ENCODE measurements around the gene STRBP.

The STRBP gene

DNA sequence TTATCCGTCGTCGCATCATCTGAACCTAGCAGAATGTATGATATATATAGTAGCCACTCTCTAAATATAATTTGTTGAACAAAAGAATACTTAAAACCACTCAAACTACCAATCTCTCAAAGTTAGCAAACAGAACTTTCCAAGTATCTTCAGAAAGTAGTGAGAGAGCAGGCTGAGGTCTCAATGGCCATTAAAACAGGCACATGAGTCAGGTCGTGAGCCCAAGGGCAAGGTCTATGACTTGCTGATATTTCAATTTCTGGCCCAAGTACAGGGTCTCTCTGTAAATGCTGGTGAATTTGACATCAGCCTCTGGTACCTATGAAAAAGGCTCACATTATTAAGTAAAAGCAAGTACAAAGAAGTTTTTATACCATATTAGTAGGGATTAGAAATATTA is 139.8 kb downstream of the STRBP start:
- DNase-seq (ENCODE audit: low read depth), result no peak

DNA sequence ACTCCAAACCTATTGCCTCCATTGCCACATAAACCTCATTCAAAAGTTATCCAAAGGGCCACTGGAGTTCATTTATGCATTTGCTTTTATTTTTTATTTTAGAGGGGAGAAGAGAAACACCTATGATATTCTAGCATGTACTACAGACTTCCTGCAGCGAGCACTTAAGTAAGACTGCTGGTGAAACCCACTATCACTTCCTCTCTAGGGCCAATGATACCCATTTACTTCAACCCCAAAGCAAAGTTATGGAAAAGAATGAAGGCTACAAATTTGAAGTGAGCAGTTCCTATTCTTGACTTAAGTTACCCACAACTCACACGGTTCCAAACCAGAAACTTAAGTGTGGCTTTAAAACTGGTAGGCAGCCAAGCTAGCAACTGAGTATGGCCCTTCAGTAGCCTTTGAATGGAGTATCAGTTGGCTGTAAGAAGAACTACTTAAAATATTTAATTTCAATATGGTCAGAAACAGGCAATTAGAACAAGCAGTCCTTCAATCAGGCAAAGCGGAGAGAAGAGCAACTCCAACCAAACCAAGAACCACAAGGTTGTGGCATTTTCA is 140.8 kb downstream of the STRBP start:
- no peak for DNase-seq (ENCODE audit: low read depth)

DNA sequence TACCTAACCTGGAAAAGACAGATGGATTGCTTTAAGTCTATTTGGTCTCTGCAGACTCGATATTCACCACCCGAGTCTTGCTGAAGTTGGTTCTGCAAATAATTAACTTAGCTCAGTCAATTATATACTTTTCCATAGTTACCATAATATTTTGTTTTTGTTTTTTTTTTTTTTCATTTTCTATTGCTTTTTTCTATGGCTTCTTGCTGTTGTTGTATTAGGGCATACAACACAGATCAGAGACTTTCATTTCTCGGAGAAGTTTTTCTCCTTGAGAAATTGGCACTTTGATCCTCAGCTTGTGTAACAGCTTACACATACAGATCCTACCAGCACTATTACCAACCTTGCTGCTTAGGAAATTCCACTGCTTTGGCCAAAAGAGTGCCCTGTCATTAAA is 146.9 kb downstream of the STRBP start:
- no peak for DNase-seq (ENCODE audit: low read depth)

DNA sequence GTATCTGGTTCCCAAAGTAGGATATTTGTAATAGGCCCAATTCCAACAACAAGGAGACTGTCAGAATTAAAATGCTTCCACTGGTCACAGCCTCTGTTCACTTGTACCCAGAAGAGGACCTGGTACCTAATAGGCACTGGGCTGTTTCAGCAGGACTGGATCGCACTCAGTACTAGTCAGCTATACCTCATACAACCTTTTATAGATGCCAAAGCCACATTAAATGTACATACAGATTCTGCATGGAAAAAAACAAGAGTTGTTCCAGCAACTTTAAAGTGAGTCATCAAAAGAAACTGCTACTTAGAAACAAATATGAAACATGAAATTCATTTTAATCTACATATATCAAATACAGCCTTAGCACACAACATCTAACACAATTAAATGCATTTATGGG is 147.4 kb downstream of the STRBP start:
- no peak for DNase-seq (ENCODE audit: low read depth)

DNA sequence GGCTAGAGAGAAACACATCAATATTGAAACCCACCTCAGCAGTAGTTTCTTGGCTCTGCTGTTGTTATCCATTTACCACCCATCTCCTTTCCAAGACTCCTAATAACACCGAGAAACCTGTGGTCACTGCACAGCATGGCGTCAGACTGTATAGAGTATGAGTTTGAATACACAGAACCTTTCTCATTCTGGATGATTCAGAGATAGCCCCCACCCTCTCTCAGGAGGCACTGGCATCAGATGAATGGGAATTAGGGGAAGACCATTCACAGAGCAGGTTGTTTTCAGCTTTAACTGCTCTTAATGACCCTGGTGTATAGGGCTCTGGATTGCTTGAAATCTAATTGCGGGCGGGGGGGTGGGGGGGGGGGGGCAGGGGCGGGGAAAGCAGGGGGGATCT is 148.3 kb downstream of the STRBP start:
- no peak for DNase-seq (ENCODE audit: low read depth)

DNA sequence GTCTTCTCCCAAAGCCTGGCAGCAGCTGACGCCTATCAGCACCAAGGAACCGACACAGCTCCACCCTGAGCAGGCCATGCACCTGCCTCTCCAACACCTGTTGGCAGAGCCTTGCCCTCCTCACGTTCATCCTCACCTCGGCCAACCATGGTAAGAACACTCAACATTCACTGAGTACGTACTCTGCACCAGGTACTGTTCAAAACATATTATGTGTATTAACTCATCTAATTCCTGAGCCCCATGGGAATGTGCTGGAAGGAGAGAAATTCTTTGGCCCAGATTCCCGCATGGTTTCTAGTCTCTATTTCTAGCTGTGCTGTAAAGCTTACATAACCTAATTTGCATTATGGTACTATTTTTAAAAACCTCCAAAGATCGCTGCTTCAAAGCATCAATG is 148.8 kb downstream of the STRBP start:
- DNase-seq (ENCODE audit: low read depth), result no peak

DNA sequence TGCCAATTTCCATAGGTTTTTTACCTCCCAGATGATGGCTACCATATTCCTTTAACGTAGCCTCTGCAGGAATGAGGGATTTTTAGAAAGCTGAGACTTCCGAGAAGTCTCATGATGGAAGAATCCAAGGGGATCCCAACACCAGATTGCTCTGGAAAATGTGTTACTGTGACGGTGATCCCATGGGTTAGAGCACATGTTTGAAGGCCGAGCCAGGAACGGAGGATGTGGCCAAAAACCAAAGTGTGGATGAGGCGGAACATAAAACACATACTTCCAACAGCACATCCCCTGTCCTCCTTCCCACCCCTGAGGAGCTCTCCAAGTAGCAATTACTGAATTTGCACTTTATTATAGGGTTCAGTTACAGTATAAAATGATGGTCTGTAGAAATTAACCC is 152.3 kb downstream of the STRBP start:
- DNase-seq (ENCODE audit: low read depth), result no peak

DNA sequence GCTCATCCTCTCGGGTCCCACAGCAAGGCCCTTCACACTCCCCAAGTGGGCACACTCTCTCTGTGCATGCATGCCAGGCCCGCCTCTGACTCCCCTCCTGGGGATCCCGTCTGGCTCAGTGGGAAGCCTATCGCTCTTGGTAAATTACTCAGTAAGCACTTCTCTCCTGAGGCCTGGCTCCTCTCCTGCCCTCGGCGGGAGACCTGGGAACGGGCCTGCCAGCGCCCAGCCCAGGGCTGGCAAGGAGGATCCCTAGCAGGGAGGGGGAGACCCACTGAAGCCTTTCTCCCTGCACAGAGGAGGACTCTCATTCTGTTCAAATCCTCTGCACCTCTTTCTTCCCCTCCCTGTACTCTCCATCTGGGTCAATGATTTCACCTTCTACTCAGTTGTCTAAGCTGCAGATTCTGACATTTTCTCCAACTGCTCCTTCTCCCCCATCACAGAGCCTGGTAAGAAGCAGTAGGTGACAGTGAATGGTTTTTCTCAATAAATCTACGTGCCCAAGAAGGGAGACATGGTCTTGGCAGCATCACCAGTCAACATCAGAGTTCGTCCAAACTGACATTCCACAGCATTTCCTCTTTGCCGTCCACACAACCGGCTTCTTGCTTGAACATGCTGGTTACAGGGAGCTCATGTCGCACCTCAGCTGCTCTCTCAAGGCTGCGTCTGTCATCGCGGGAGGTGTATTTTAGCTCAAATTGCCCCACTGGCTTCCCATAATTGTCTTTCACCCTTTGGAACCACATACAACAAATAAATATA is 153.1 kb downstream of the STRBP start:
- no peak for DNase-seq (ENCODE audit: low read depth)

DNA sequence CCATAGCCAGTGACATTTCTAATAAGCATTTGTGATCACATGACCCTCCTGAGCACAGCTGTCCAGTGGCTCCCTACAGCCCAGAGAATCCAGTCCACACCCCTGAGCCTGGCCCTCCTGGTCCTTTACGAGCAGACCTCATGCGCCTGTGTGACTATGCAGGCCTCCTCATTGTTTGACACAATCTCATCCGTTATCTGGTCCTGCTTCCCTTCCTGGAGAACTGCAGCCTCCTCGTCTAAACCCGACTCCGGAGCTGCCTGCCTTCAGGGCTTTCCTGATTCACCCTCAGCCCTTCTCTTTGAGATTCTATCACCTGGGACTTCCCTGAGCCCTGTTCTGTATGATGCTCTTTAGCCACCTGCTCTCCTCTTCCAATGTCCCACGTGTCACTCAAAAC is 155.2 kb downstream of the STRBP start:
- DNase-seq (ENCODE audit: low read depth), result no peak

DNA sequence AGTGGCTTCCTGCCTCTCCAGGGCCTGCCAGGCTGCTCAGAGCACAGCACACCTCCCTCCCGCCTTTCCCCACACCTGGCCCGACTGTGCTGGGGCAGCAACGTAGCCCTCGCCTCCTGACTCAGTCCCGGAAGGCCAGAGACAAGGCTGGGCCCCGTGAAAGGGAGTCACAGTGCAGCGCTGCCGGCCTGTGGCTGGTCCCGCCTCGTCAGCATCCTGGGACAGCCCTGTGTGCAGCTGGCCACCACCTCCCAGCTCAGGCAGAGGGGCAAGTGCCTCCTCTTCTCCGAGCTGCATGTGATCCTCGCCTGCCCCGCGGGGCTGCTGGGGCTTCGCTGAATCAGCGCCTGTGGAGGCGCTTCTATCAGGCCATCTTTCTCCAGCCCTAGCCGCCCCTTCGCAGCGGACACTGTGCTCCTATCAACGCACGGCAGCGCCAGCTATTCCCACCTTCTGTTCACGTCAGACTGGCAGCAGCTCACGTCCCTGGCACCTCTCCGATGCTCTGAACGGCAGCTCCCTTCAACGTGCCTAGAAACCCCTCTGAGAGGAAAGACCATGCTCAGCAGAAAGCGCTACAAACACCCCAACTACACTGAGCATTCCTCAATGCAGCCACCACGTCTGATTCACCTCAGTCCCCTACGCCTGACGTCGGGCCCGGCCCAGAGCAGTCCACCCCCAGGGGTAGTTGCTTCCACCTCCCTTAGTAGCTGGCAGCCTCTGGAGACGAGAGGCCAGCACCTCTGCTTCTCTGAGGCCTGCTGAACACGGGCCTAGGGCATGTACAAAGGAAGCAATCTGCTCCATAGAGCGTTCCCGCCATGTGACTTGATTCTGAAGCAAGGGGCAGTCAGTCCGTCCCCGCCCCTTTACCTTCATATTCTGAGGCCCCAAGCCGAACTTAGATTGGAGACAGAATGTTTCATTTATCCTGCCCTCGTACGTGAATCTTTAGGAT is 156.1 kb downstream of the STRBP start:
- DNase-seq (ENCODE audit: low read depth), result no peak

DNA sequence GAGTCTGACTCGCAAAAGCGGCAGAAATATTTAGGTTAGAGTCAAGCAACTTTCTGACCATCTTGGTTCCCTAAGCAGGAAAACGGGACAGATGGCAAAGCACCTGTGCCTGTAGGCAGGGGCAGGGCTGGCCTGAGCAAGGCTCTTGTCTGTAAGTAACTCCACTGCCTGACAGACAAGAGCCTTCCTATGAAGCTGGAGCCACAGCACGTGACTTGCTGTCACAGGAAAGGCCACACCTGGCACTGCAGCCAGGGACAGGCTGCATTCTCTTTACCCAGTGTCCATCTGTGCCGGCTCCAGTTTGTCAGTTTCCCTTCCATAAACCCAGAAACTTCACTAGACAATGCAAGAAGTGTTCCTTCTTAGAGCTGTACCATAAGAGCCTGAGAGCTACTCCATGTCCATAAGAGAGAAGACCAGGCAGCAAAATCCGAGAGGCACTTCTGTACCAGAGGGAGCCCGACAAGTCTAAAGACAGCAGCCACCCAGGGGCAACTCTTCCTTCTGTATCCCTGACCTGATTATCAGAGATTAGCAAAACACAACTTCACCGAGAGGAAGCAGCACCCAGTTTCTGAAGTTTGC is 156.9 kb downstream of the STRBP start:
- no peak for DNase-seq (ENCODE audit: low read depth)

DNA sequence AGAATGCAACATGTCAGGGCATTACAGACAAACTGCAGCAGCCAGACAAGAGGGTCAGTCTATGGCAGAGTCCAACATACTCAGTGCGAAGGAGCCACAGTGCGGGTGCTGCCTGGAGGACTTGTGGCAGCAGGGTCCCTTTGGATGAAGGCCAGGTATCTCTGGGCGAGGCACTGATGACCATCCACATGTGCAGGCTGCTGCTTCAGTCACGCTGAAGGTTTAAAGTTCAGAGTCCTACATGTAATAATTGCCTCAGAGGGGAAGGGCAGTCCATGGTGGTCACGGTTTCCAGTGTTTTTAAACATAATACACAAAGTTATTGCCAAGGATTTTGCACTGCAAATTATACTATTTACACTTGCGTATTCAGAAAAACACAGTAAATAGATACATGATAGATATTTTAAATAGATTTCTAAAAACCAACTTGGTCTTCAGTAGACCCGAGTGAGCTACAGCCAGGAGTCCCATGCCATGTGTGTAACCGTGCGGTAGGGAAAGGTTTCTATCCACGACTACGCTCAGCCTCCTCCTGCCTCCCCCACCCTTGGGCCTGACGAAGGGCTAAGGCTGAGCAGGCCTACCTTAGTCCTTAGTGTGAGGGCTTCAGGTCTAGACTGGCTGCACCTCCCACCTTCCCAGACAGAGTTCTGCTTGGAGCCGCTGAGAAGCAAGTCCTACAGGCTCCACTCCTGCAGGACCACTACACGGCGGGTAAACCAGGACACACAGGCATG is 158.7 kb downstream of the STRBP start:
- DNase-seq (ENCODE audit: low read depth), result no peak

DNA sequence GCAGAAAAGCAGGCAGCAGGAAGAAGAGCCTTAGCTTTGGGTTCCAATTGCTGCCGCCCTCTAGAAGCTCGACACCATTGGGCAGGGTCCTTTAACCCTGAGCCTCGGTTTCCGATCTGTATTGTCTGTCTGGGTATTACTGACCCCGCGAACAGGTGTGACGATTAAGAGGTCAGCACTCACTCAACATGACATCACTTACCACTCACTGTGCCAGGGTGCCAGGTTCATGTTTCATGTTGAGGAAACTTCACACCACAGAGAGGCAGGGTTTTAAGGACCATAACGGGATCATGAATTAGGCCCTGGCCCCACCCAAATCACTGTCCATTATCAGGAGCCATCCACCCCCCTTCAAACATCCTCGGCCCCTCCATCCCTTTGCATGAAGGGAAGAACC is 159.4 kb downstream of the STRBP start:
- DNase-seq (ENCODE audit: low read depth), result no peak

DNA sequence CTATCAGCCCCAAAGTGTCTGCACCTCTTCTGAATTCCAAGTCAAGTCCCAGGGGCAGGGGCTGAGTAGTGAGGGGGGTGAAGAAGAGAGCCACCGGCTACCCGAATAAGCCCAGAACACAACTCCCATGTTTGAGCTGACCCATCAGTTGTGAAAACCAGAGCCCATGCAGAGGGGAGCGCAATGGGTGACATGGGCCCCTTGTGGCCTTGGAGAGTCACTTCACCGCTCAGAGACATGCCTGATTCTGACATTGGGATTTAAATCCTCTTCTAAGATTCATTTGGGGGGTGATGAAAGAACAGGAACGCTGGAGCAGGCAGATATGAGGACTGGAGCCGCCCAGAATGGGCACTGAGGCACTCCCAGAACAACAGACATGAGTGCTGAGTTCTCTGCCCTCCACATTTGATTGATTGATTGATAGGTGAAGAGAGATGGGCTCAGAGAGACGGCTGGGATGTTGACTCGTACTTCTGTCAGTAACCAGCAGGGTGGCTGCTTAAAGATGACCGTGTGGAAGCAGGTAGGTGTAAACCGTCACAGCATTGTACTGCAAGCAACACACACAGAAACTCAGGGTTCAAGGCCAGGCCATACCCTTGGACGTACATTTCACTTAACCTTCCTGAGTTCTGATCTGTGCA is 160.6 kb downstream of the STRBP start:
- DNase-seq (ENCODE audit: low read depth), result no peak

DNA sequence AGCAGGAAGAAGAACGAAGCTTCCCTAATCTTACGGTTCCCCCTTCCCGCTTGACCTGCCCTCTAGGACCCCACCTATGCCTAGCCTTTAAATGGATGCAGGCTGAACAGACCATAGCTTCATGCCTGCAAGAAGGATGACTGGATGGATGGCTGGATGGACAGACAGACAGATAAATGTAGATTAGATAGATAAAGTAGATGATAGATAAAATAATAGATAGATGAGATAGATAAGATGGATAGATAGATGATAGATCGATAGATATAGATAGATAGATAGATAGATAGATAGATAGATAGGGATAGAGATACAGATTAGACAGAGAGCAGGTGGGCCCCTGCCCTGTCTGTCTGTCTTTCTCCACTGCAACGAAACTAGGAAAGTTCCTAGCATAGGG is 162.9 kb downstream of the STRBP start:
- no peak for DNase-seq (ENCODE audit: low read depth)

DNA sequence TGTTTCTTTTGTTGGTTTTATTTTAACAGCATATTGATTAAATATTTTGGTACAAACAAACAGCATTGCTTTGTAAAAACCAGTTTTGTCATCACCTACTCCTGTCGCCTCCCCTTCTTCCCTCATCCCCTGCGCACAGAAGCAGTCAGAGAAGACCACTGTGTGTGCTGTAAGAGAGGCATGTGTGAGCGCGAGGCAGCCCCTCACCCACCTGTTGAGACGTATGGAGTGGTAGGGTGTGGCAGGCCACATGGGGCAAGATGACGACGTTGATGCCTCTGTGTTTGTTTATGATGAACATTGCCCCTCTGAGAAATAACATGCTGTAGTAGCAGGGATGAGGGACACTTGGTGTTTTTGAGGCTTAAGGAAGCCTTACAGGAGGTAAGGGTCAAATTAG is 163.6 kb downstream of the STRBP start:
- DNase-seq (ENCODE audit: low read depth), result no peak

DNA sequence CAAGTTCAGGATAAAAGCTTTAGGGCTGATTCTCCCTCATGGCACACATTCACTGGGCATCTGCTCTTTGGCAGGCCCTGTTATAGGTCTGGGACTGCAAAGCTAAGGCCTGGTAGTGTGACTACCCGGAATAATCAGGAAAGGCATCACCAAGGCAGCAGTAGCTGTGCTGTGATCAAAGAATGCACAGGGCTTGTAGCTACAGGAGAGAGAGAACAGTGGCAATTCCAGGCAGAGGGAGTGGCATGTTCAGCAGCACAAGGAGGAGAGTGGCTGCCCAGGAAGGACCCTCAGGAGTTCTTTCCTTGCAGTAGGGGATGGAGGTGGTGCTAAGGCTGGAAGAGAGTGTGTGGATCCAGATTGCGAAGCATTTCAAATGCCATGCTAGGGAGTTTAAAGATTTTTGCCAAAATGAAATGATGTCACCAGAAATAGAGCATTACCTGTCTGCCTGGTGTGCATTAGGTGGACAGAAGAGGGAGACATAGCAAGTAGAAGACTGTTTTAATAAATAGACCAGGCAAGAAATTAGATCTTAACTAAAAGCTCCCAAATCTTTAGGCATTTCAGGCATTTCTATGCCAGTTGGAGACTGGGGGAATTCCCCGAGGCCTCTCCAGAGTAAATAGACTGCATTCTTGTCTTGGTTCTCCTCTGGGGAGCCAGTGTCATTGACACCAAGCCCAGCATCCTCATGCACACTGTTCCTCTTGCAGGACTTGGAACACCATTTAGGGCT is 165.8 kb downstream of the STRBP start:
- no peak for DNase-seq (ENCODE audit: low read depth)

DNA sequence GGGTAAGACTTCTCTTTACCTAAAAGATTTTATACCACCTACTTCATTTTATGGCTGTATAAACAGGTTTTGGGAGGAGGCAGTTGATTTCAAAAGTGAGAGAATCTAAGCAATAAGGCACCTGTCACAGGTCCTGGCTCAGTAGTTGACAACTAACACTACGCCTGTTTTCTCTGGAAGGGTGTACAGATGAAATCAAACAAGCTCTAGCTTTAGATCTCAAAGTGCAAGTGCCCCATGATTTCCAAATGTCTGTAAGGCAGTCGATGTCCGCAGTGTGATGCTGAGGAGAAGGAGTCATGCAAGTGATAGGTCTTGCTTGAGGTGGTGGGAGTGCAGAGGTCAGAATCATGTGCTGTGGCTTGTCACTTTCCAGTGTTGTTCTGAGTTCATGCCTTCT is 168.8 kb downstream of the STRBP start:
- DNase-seq (ENCODE audit: low read depth), result no peak

DNA sequence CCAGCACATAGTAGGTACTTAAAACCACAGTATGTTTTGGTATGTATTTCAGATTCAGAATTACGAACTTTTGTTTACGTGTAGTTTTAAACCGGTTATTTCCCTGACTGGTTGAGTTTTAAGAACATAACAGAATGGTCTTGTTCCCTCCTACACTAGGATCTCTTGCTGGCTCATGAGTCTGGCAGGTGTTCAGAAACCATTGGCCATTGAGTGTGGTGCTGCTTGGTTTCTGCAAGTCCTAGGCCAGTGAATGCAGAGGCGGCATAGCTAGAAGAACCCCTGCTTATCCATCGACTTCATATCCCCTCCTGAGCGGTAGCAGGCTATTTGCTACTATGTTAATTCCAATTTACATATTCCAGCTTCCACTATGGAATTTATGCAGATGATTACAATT is 169.3 kb downstream of the STRBP start:
- DNase-seq (ENCODE audit: low read depth), result no peak

DNA sequence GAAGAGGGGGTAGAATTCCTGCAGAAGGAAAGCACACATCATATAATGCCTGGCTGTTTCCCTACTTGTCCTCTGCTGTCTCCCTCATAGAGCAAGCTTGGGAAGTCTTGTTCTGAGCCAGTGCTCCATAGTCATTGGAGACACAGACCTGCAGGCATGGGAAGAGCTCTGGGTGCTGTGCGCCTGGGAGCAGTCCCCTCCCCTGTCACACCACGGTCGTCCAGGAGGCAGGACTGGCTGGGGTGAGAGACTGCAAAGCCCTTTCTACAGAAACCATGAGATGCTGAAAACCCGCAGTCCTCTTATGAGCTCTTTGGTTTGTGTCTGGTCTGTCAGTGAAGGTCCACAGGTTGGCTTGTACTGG is 170.3 kb downstream of the STRBP start:
- DNase-seq (ENCODE audit: low read depth), result no peak
